Stimulated activated CD4-positive, alpha-beta T cell treated with anti-CD3 and anti-CD28 coated beads, TNF-alpha, amount 100 ng/mL, for 4 hours (primary cell): ENCODE measurements around the gene SMNDC1.
"Not testable (repeated sequence)": the region's sequence is repeated elsewhere in the genome, so short reads cannot be mapped to it uniquely, and the experiment has no call there.

Source experiments
- DNase-seq, 3 experiments: peaks; one replicate each; pipeline ENCODE4 v3.0.0-alpha.2; 2020; ENCODE audit warnings: low read depth in 3 of 3

SMNDC1 gene

DNA sequence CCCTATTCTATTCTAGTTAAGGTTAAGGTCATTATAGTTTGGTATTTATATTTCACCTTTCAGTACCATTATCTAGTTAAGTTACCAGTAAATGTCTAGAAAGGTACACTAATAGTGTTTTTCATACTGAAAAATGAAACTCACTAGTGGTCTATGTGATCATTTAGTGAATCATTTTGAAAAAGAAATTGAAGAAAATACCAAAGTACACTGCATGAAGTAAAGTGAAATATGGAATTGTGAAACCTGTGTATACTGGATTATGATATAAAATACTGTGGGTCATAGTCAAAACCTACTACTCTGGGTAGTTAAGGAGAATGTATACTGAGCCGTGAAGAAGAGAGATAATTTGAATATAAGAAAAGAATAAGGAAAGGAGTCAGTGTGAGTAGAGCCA is 53.3 kb downstream of the SMNDC1 start:
- DNase-seq: not testable (repeated sequence)

DNA sequence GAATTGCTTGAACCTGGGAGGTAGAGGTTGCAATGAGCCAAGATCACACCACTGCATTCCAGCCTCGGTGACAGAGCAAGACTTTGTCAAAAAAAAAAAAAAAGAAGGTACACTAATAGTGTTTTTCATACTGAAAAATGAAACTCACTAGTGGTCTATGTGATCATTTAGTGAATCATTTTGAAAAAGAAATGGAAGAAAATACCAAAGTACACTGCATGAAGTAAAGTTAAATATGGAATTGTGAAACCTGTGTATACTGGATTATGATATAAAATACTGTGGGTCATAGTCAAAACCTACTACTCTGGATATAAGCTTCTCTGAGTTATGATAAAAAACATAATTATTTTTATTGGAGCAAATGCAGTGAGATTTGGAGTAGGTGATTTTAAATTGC is 55.2 kb downstream of the SMNDC1 start:
- DNase-seq: not testable (repeated sequence)

DNA sequence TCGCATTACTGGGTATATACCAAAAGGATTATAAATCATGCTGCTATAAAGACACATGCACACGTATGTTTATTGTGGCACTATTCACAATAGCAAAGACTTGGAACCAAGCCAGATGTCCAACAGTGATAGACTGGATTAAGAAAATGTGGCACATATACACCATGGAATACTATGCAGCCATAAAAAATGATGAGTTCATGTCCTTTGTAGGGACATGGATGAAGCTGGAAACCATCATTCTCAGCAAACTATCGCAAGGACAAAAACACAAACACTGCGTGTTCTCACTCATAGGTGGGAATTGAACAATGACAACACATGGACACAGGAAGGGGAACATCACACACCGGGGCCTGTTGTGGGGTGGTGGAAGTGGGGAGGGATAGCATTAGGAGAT is 56.9 kb downstream of the SMNDC1 start:
- DNase-seq: not testable (repeated sequence)

DNA sequence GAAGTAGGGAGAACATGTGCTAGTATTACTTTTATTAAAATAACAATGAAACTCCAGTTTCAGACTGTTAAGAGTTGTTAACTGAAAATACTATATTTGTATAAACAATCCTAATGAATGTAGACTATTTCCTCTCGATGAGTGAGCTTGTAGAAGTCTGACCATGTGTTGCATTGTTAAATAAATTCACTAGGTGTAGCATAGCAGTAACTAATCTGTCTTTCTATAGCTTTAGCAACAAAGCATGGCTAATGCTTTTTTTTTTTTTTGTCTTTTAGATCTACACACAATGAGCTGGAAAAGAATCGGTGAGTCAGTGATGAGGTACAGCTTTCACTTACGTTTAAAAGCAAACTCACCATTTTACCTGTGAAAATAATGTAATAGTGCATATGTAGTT is 60.2 kb downstream of the SMNDC1 start:
- no peak for DNase-seq

DNA sequence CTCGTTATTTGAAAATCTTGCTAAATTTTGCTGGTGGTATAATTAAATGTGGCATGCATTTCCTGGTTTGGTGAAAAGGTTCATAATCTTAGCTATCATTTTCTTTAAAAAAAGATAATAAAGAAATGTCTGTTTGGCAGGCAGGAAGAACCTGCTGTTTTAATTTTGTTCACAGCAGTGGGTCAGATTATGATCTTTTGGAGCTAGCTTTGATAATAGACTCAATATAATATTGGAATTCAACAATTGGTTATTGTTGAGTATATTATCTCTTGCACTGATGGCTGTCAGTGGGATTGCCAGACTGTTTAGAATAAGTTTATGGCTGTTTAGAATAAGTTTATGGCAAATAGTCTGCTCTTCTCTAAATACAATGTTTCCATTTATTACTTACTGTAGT is 62.2 kb downstream of the SMNDC1 start:
- DNase-seq: no peak

DNA sequence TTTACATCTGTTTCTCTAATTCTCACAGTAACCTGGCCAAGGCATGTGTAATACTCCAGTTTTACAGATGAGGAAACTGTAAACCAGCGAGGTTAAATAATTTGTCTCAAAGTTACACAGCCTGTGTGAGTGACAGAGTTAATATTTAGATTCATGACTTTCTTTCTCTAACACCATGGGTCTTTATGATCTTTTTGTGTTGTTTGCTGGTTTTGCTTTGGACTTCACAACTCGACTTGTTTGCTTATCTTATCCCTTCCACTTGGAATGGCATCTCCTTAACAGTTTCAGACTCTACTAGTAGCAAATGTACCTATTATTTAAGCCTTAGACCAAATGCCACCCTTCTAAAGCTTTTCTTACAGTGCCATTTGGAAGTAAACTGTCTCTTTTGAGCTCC is 62.9 kb downstream of the SMNDC1 start:
- no peak for DNase-seq

DNA sequence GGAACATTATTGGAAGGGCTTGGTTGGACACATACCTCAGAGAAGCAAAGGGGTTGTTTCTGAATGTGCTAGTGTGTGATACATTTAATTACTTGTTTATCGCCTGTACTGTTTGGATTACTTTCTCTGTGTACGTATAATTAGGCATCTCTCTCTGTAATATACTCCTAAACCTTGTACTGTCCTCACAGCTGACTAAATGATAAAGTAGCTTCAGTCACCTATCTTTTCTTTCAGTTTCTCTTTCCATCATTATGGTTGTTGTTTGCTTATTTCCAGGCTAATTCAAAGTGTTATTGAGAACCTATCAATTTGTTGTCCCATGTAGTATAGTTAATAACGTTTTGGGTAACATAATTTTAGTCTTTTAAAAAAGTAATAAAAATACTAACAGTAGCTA is 63.3 kb downstream of the SMNDC1 start:
- no peak for DNase-seq
